GM10266 (cell line): ENCODE measurements around the gene TMEM151A.
"Not testable (repeated sequence)": the region's sequence is repeated elsewhere in the genome, so short reads cannot be mapped to it uniquely, and the experiment has no call there.

Source experiments
- DNase-seq: peaks from one replicate; pipeline ENCODE4 v3.0.0; 2012; ENCODE audit errors: extremely low spot score
- TF ChIP-seq, protein P1 (sequence below): IDR thresholded peaks from 2 replicates; pipeline ENCODE4 v1.5.1; 2012; ENCODE audit warnings: mild to moderate bottlenecking, low read depth; ENCODE audit not compliant: control insufficient read depth, insufficient read depth; ENCODE audit errors: missing control alignments

The TMEM151A gene

DNA sequence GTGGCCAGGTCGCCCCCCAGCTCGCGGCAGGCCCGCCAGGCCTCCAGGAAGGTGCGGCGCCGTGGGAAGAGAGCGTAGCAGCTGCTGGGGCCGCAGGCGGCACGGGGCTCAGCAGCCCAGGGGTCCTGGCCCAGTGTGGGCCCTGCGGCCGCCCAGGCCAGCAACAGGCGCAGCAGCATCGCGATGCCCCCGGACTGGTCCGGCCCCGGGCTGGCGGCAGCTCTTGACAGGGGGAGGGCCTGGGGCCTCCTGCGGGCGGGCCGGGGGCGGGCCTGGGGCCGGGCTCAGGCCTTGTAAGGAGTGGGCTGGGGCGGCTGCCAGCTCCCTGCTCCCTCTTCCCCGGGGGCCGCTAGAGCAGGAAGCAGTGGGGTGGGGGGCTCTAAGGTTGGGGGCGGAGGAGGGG is 25.2 kb downstream of the TMEM151A start, which contains the start of gene CD248:
Gene CD248 (minus strand): TSS at position 196 of the 403 bp plus-strand sequence. CDS start 17 bp downstream, at position 179.
- no peak for DNase-seq
- TF ChIP-seq, protein P1, sequence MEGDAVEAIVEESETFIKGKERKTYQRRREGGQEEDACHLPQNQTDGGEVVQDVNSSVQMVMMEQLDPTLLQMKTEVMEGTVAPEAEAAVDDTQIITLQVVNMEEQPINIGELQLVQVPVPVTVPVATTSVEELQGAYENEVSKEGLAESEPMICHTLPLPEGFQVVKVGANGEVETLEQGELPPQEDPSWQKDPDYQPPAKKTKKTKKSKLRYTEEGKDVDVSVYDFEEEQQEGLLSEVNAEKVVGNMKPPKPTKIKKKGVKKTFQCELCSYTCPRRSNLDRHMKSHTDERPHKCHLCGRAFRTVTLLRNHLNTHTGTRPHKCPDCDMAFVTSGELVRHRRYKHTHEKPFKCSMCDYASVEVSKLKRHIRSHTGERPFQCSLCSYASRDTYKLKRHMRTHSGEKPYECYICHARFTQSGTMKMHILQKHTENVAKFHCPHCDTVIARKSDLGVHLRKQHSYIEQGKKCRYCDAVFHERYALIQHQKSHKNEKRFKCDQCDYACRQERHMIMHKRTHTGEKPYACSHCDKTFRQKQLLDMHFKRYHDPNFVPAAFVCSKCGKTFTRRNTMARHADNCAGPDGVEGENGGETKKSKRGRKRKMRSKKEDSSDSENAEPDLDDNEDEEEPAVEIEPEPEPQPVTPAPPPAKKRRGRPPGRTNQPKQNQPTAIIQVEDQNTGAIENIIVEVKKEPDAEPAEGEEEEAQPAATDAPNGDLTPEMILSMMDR, result no peak

DNA sequence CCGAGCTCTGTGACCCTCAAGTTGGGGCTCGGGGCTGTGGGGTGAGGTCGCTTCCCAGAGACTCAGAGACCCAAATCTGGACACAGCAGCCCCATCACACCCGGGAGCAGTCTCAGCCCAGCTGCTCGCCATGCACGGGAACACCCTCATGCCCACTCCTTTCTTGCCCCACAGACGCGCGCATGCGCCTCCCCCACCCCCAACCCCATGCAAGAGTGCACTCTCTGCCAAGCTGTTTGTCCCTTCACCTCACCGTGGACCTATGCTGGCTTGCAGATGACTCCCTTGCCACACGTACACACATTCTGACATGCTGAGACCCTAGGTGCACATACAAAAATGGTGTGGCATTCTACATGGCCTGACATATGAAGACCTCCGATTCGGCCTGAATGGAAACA is 25.6 kb downstream of the TMEM151A start:
- TF ChIP-seq, protein P1, result no peak
- DNase-seq, result no peak

DNA sequence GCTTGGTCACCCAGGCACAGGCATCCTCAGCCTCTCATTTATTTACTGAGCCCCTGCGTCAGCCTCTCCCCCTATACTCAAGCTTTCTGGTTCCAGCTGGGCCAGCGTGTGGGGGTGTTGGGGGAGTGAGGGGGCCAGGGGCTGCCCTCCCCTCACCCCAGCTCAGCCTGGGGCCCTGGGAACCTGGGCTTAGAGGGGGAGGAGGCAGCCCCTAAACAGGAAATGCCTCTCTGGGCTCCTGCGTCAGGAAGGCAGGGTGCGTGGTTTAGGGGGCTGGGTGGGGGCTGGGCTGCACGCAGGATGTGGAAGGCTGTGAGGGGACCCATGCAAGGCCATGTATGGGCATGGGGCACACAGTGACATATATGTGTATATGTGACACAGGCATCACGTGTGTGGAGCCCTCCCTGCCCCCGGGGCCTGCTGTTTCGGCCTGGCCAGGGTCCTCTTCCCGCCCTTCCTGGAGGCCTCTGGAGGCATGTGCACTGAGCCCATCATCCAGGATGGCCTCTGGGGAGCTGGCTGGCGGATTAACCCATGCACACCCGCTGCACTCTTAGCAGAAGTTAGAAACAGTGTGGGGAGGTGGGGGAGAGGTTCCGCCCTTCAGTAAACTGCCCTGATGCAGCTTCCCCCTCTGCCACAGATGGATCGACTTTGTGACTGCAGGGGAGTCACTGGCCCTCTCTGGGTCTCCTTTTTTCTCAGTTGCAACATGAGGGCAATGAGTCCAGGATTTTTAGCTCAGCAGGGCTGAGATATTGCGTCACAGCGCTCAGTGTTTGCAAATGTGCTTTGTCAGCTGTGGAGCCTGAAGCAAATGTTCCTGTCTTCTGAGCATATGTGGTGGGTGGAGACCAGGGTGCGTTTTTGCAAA is 26.3 kb downstream of the TMEM151A start:
- TF ChIP-seq, protein P1, result no peak
- DNase-seq, result no peak

DNA sequence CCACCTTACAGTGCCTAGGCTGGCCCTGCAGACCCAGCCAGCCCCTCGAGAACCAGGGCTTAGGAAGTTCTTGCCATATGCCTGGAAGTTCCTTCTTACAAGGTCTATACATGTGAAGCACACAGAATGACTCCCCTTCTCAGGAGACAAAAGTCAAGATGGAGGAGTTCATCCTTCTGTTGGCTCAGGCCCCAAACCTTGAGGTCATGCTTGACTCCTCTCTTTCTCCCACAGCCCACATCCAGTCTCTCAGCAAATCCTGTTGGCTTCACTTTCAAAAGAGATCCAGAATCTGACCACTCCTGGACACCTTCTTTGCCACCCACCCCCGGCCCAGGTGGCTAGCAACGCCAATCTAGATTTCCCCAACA is 26.9 kb downstream of the TMEM151A start:
- TF ChIP-seq, protein P1, result no peak
- DNase-seq, result no peak

DNA sequence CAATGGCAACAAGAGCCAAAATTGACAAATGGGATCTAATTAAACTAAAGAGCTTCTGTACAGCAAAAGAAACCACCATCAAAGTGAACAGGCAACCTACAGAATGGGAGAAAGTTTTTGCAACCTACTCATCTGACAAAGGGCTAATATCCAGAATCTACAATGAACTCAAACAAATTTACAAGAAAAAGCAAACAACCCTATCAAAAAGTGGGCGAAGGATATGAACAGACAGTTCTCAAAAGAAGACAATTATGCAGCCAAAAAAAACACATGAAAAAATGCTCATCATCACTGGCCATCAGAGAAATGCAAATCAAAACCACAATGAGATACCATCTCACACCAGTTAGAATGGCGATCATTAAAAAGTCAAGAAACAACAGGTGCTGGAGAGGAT is 28.6 kb downstream of the TMEM151A start:
- DNase-seq, result not testable (repeated sequence)

DNA sequence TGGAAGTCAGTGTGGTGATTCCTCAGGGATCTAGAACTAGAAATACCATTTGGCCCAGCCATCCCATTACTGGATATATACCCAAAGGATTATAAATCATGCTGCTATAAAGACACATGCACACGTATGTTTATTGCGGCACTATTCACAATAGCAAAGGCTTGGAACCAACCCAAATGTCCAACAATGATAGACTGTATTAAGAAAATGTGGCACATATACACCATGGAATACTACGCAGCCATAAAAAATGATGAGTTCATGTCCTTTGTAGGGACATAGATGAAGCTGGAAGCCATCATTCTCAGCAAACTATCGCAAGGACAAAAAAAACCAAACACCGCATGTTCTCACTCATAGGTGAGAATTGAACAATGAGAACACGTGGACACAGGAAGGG is 29.1 kb downstream of the TMEM151A start:
- DNase-seq, result not testable (repeated sequence)

DNA sequence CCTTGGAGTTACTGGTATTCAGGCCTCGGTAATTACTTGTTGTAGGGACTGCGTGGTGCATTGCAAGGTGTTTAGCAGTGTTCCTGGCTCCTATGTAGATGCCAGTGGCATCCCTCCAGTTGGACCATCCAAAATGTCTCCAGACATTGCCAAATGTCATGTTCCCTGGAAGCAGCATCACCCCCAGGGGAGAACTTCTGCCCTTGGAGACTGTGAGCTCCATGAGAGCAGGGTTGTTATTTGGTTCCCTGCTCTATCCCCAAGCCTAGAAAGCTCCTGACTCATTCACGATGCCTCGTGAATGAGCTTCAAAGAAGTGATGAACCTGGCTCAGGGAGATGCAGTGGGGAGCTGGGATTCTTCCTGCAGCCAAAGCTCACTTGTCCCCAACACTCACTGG is 29.9 kb downstream of the TMEM151A start:
- TF ChIP-seq, protein P1, result no peak
- no peak for DNase-seq

DNA sequence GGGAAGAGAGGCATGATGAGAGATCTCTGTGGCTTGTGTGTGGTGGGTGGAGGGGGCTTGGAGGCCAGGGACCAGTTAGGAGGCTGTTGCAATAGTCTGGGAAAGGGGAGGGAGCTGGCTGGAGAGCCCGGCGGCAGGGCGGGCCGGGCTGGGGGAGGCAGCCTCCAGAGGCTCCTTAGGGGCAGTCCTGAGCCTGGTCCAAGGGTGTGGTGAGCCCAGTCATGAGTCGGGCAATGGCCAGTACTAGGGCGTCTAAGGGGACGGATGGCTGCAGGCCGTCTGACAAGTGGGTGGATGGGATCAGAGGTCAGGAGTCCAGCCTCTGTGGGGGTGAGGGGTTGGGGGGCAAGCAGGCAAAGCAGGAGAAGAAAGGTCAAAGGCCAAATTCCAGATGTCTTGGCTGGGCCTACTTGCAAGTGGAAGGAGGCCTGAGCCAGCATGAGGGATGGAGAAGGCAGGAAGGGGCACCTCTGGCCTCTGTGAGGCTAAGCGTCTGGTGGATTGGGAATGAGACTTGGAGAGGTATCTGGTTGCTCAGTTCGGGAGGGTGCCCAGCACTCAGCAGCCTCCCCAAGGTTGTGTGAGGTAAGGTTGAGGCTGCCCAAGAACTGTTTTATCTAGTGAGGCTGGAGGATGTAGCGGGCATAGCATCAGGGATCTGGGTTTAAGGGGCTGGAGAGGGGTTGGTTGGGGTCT is 31.2 kb downstream of the TMEM151A start:
- TF ChIP-seq, protein P1, result no peak
- no peak for DNase-seq
